IMR-90 (cell line): Measurements from ENCODE around the gene C9orf50. TPM values are rescaled to one million over a fixed set of nuclear protein-coding genes. Genes with fewer than 3 reads are reported as not detected.

Experiments
- ATAC-seq: fragments of 200-7000 bp; cut with Tn5 transposase; 2 replicates; pipeline ENCODE4 v1.9.1; 2020; ENCODE audit warnings: low read depth, mild to moderate bottlenecking, moderate library complexity
- BruUV-seq: library from RNA; stranded (reverse); fragments of 400-500 nt; replicated peaks from 2 replicates; lab custom pipeline; 2021; lab: Mats Ljungman, UMichigan
- CTCF ChIA-PET: fragments of 300-600 bp; formaldehyde crosslinking; extraction: SDS; loops from one replicate; lab custom pipeline; 2021; ENCODE audit warnings: antibody characterized with exemption; lab: Yijun Ruan, JAX
- POLR2A ChIA-PET: fragments of 300-600 bp; sonication (Branson Sonifier 250); formaldehyde crosslinking; loops from one replicate; lab custom pipeline; 2022; ENCODE audit warnings: antibody characterized with exemption; ENCODE audit not compliant: unreplicated experiment; lab: Charles Lee
- DNase-seq: peaks from one replicate; pipeline ENCODE4 v3.0.0; 2013
- H2AFZ ChIP-seq: replicated peaks from 2 replicates; pipeline ENCODE3; 2013; ENCODE audit warnings: low read length, mild to moderate bottlenecking; ENCODE audit not compliant: poor library complexity
- H2AK5ac ChIP-seq: 2 replicates; pipeline ENCODE4 v1.6.1; 2013; ENCODE audit warnings: low read depth, low read length, inconsistent platforms
- H2AK9ac ChIP-seq: replicated peaks from 2 replicates; pipeline ENCODE3; 2013; ENCODE audit warnings: mild to moderate bottlenecking, low read depth, low read length, moderate library complexity; ENCODE audit not compliant: poor library complexity
- H2BK120ac ChIP-seq: 2 replicates; pipeline ENCODE4 v1.6.1; 2013; ENCODE audit warnings: low read depth, low read length, inconsistent platforms
- H2BK15ac ChIP-seq: 3 replicates; pipeline ENCODE4 v1.6.1; 2013; ENCODE audit warnings: low read depth, low read length, inconsistent platforms
- H2BK20ac ChIP-seq: 2 replicates; pipeline ENCODE4 v1.6.1; 2013; ENCODE audit warnings: low read depth, mild to moderate bottlenecking, inconsistent platforms, low read length, moderate library complexity
- H2BK5ac ChIP-seq: 2 replicates; pipeline ENCODE4 v1.6.1; 2013; ENCODE audit warnings: mild to moderate bottlenecking, low read depth, low read length, inconsistent platforms; ENCODE audit not compliant: poor library complexity, severe bottlenecking
- H3K14ac ChIP-seq: replicated peaks from 2 replicates; pipeline ENCODE4 v1.6.1; 2013; ENCODE audit warnings: low read depth, low read length, inconsistent platforms
- H3K18ac ChIP-seq: 2 replicates; pipeline ENCODE4 v1.6.1; 2013; ENCODE audit warnings: low read depth, low read length, control low read depth
- H3K23ac ChIP-seq: 2 replicates; pipeline ENCODE4 v1.6.1; 2013; ENCODE audit warnings: low read depth, low read length, inconsistent platforms
- H3K27ac ChIP-seq: 2 replicates; pipeline ENCODE4 v1.5.1; 2013; ENCODE audit warnings: mild to moderate bottlenecking, control low read depth, low read length; ENCODE audit not compliant: insufficient read depth
- H3K27me3 ChIP-seq: 2 replicates; pipeline ENCODE4 v1.6.1; 2013; ENCODE audit warnings: low read length; ENCODE audit not compliant: control insufficient read depth, insufficient read depth
- H3K36me3 ChIP-seq: 2 replicates; pipeline ENCODE4 v1.6.1; 2013; ENCODE audit warnings: low read length, mixed read lengths; ENCODE audit not compliant: control insufficient read depth, insufficient read depth
- H3K4ac ChIP-seq: 2 replicates; pipeline ENCODE4 v1.6.1; 2013; ENCODE audit warnings: low read depth, low read length, inconsistent platforms
- H3K4me1 ChIP-seq: 2 replicates; pipeline ENCODE4 v1.6.1; 2013; ENCODE audit warnings: low read length, mixed read lengths; ENCODE audit not compliant: control insufficient read depth, insufficient read depth
- H3K4me2 ChIP-seq: 2 replicates; pipeline ENCODE4 v1.6.1; 2013; ENCODE audit warnings: low read depth, mild to moderate bottlenecking, control low read depth, low read length, moderate library complexity
- H3K4me3 ChIP-seq: 2 replicates; pipeline ENCODE4 v1.5.1; 2013; ENCODE audit warnings: low read depth, mild to moderate bottlenecking, control low read depth, low read length, moderate library complexity; ENCODE audit not compliant: insufficient read depth
- H3K56ac ChIP-seq: 2 replicates; pipeline ENCODE4 v1.6.1; 2013; ENCODE audit warnings: low read length, inconsistent platforms; ENCODE audit not compliant: insufficient read depth; ENCODE audit errors: extremely low read depth
- H3K79me1 ChIP-seq, 2 experiments: 2 replicates each; pipeline ENCODE4 v1.6.1; 2013; ENCODE audit warnings: low read length in 2 of 2, inconsistent platforms in 1 of 2, low read depth in 1 of 2
- H3K9ac ChIP-seq: 2 replicates; pipeline ENCODE4 v1.6.1; 2013; ENCODE audit warnings: low read depth, low read length, control low read depth
- H3K9me1 ChIP-seq: 2 replicates; pipeline ENCODE4 v1.6.1; 2013; ENCODE audit warnings: low read length, inconsistent platforms; ENCODE audit not compliant: insufficient read depth
- H3K9me3 ChIP-seq: 2 replicates; pipeline ENCODE4 v1.6.1; 2013; ENCODE audit warnings: low read length; ENCODE audit not compliant: control insufficient read depth, insufficient read depth
- H4K20me1 ChIP-seq: 2 replicates; pipeline ENCODE4 v1.6.1; 2013; ENCODE audit warnings: low read length, inconsistent platforms; ENCODE audit not compliant: insufficient read depth
- H4K5ac ChIP-seq: 2 replicates; pipeline ENCODE4 v1.6.1; 2013; ENCODE audit warnings: mild to moderate bottlenecking, low read depth, low read length, control low read depth
- H4K8ac ChIP-seq, 2 experiments: 2 replicates each; pipeline ENCODE4 v1.6.1; 2013; ENCODE audit warnings: low read depth in 2 of 2, low read length in 2 of 2, control low read depth in 1 of 2, inconsistent platforms in 1 of 2
- H4K91ac ChIP-seq: 2 replicates; pipeline ENCODE4 v1.6.1; 2013; ENCODE audit warnings: low read depth, low read length, inconsistent platforms; ENCODE audit not compliant: insufficient read depth
- BHLHE40 ChIP-seq: fragments of 150-350 bp; IDR thresholded peaks from 2 replicates; pipeline ENCODE4 v1.6.1; 2016; ENCODE audit warnings: mild to moderate bottlenecking, low read depth, low read length
- CEBPB ChIP-seq: IDR thresholded peaks from 2 replicates; pipeline ENCODE4 v1.6.1; 2012; ENCODE audit warnings: low read depth, low read length, improper control_type of control experiment
- CHD1 ChIP-seq: IDR thresholded peaks from 2 replicates; pipeline ENCODE4 v1.6.1; 2012; ENCODE audit warnings: low read depth, low read length, improper control_type of control experiment
- ELK1 ChIP-seq: fragments of 150-350 bp; IDR thresholded peaks from 2 replicates; pipeline ENCODE4 v1.6.1; 2016; ENCODE audit warnings: low read depth, mild to moderate bottlenecking, low read length, moderate library complexity, borderline replicate concordance
- FOS ChIP-seq: fragments of 150-350 bp; IDR thresholded peaks from 2 replicates; pipeline ENCODE4 v1.6.1; 2016; ENCODE audit warnings: low read depth, low read length
- MAFK ChIP-seq: IDR thresholded peaks from 2 replicates; pipeline ENCODE4 v1.6.1; 2012; ENCODE audit warnings: low read depth, low read length, improper control_type of control experiment
- MAZ ChIP-seq: IDR thresholded peaks from 2 replicates; pipeline ENCODE4 v1.6.1; 2012; ENCODE audit warnings: low read depth, mild to moderate bottlenecking, low read length, improper control_type of control experiment, moderate library complexity, borderline replicate concordance
- MXI1 ChIP-seq: IDR thresholded peaks from 2 replicates; pipeline ENCODE4 v1.6.1; 2012; ENCODE audit warnings: low read depth, mild to moderate bottlenecking, low read length, moderate library complexity, borderline replicate concordance
- NFE2L2 ChIP-seq: fragments of 150-350 bp; IDR thresholded peaks from 2 replicates; pipeline ENCODE4 v1.6.1; 2016; ENCODE audit warnings: low read depth, mild to moderate bottlenecking, low read length
- POLR2A ChIP-seq: IDR thresholded peaks from 2 replicates; pipeline ENCODE4 v1.6.1; 2012; ENCODE audit warnings: mild to moderate bottlenecking, low read depth, low read length
- RAD21 ChIP-seq: IDR thresholded peaks from 2 replicates; pipeline ENCODE4 v1.6.1; 2012; ENCODE audit warnings: low read length, improper control_type of control experiment
- RCOR1 ChIP-seq: IDR thresholded peaks from 2 replicates; pipeline ENCODE4 v1.6.1; 2012; ENCODE audit warnings: mild to moderate bottlenecking, low read length, improper control_type of control experiment; ENCODE audit not compliant: insufficient replicate concordance
- RFX5 ChIP-seq: IDR thresholded peaks from 2 replicates; pipeline ENCODE4 v1.8.0; 2012; ENCODE audit warnings: low read depth, mild to moderate bottlenecking, low read length, moderate library complexity
- SMC3 ChIP-seq: fragments of 150-350 bp; IDR thresholded peaks from 2 replicates; pipeline ENCODE4 v1.6.1; 2016; ENCODE audit warnings: low read depth, mild to moderate bottlenecking, antibody characterized with exemption, low read length, moderate library complexity
- USF2 ChIP-seq: fragments of 150-350 bp; IDR thresholded peaks from 2 replicates; pipeline ENCODE4 v1.6.1; 2017; ENCODE audit warnings: mild to moderate bottlenecking, antibody characterized with exemption, low read length, low read depth
- WGBS, 2 experiments: methylation state at CpG; one replicate each; pipeline versions ENCODE4 v1.1.5 to v1.1.7; 2013; ENCODE audit warnings: missing lambda C conversion rate in 2 of 2; ENCODE audit not compliant: insufficient read length in 1 of 2; ENCODE audit errors: extremely low coverage in 2 of 2; 5-methylcytosine and 5-hydroxymethylcytosine counted together
- dilution Hi-C: fragments of 300-500 bp; cut with HindIII; formaldehyde crosslinking; loops from one replicate; pipeline ENCODE4 v1.14.3; 2018; ENCODE audit warnings: low sequenced_read_pairs; ENCODE audit not compliant: unreplicated experiment
- in situ Hi-C: fragments of 300-500 bp; cut with MboI; formaldehyde crosslinking; loops from 3 replicates; pipeline ENCODE4 v1.14.3; 2019; ENCODE audit warnings: low sequenced_read_pairs, inconsistent platforms, mixed read lengths
- intact Hi-C: fragments of 100-400 bp; cut with micrococcal nuclease; formaldehyde crosslinking; loops from 2 replicates; pipeline ENCODE4 v1.10.0; 2022
- polyA plus RNA-seq, 3 experiments: library from polyadenylated mRNA; depleted of rRNA; stranded (reverse); fragments of >200 nt; gene quantifications; 2 replicates each; pipeline ENCODE4 v1.2.3, GENCODE V29; 2012; ENCODE audit warnings: low replicate concordance in 1 of 3
- total RNA-seq: library from RNA; depleted of rRNA; stranded (reverse); fragments of >200 nt; gene quantifications from 2 replicates; pipeline ENCODE4 v1.2.3, GENCODE V29; 2012
- TF ChIP-seq, protein P1 (sequence below): conservative IDR thresholded peaks from 2 replicates; pipeline ENCODE4 v1.5.1; 2012; ENCODE audit warnings: mild to moderate bottlenecking, low read depth, low read length, improper control_type of control experiment

C9orf50 gene
- total and polyA plus RNA-seq, 2 of the 4 experiments (the other 2 are of a cell fraction), result 0.09 TPM; not detected in 1

DNA sequence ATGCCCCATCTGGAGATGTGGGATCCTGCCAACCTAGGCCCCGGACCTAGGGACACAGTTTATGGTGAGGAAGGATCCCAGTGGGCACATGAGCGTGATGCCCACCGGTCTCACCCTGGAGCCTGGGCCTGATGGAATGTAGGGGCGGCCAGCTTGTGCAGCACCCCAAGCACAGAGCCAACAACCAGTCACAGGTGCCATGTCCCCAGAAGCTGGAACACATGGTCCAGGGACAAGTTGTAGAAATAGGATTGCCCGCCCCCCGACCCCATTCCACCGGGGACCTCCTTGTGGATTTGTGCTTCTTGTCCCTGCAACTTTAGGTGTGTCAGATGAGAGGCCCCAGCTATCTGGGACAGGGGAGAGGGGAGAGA lies 48.9 kb downstream of the C9orf50 start:
- Histone ChIP-seq H3K4me3 (no peak overlapping the region), H4K8ac (peak overlapping the region in 1 of 2 experiments; percentile 98; a peak in 2 of 4 replicates), H2BK20ac (peak overlapping the region; percentile 98), H4K91ac (peak overlapping the region; percentile 99), H2BK120ac (peak overlapping the region; percentile 100), H2AK9ac (peak overlapping the region; percentile 88), H3K36me3 (no peaks in the 10 kb centered on the region), H2AFZ (no peak overlapping the region), H3K14ac (no peak overlapping the region), H3K18ac (no peak overlapping the region), H3K4ac (peak overlapping the region; percentile 99), H3K4me1 (peaks cover 45% of the 10 kb centered on the region), H2BK15ac (peak overlapping the region; percentile 100; the same call in 2 of the 3 replicates), H3K23ac (no peak overlapping the region), H3K79me1 (peaks cover 0 to 37% of the 10 kb centered on the region in 2 experiments; a peak in 2 of 4 replicates), H4K5ac (no peak overlapping the region), H3K4me2 (no peak overlapping the region), H3K9ac (no peak overlapping the region), H3K56ac (no peak overlapping the region), H3K9me1 (peaks cover 26% of the 10 kb centered on the region), H2BK5ac (peak overlapping the region; percentile 98), H2AK5ac (peak overlapping the region; percentile 99), H3K27ac (peak overlapping the region; percentile 91; the same call in 1 of the 2 replicates), H3K27me3 (no peaks in the 10 kb centered on the region), H3K9me3 (peaks cover 2% of the 10 kb centered on the region), H4K20me1 (no peaks in the 10 kb centered on the region)
- no TSS peak for BruUV-seq
- TF ChIP-seq, protein P1, sequence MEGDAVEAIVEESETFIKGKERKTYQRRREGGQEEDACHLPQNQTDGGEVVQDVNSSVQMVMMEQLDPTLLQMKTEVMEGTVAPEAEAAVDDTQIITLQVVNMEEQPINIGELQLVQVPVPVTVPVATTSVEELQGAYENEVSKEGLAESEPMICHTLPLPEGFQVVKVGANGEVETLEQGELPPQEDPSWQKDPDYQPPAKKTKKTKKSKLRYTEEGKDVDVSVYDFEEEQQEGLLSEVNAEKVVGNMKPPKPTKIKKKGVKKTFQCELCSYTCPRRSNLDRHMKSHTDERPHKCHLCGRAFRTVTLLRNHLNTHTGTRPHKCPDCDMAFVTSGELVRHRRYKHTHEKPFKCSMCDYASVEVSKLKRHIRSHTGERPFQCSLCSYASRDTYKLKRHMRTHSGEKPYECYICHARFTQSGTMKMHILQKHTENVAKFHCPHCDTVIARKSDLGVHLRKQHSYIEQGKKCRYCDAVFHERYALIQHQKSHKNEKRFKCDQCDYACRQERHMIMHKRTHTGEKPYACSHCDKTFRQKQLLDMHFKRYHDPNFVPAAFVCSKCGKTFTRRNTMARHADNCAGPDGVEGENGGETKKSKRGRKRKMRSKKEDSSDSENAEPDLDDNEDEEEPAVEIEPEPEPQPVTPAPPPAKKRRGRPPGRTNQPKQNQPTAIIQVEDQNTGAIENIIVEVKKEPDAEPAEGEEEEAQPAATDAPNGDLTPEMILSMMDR, result no peak
- no peak for TF ChIP-seq RAD21
- no peak for TF ChIP-seq NFE2L2
- no peak for TF ChIP-seq CEBPB
- no peak for TF ChIP-seq BHLHE40
- no peak for TF ChIP-seq MAFK
- no peak for TF ChIP-seq FOS
- TF ChIP-seq POLR2A, result no peak
- no peak for TF ChIP-seq USF2
- TF ChIP-seq CHD1, result no peak
- no peak for TF ChIP-seq RFX5
- no peak for TF ChIP-seq SMC3
- no peak for TF ChIP-seq ELK1
- no peak for TF ChIP-seq MXI1
- TF ChIP-seq RCOR1, result no peak
- TF ChIP-seq MAZ, result no peak
- POLR2A ChIA-PET, result no interaction called here
- CTCF ChIA-PET, result interaction anchor here (1.3 kb wide), 1 partner anchor 398 kb away, joined by 5 read pairs; no protein-coding TSS in a partner anchor
- dilution Hi-C loops, result no loop called here
- no peak for DNase-seq
- intact Hi-C loops, result no loop called here
- in situ Hi-C loops, result no loop called here
- no CpG with 5 or more reads among the region's 7 CpGs for WGBS, 2 experiments
- ATAC-seq, result no peak
